Upper lobe of left lung (tissue), 6 donors: Measurements from ENCODE around the gene TMEM238L. TPM values are rescaled to one million over a fixed set of nuclear protein-coding genes. Genes with fewer than 3 reads are reported as not detected.

Experiments used
- ATAC-seq, 2 donors: fragments of 200-7000 bp; cut with Tn5 transposase; one replicate each; pipeline ENCODE4 v1.9.1; 2022; ENCODE audit warnings: mild to moderate bottlenecking in 2 of 2, moderate library complexity in 2 of 2; ENCODE audit not compliant: low FRiP score in 2 of 2
- DNase-seq, 2 donors: peaks; one replicate each; pipeline ENCODE4 v3.0.0-alpha.2; 2019 to 2020
- H3K27ac ChIP-seq, 4 donors: fragments of 200-600 bp; sonication (generic); one replicate each; pipeline ENCODE4 v1.5.1; 2016 to 2019
- H3K27me3 ChIP-seq, 4 donors: fragments of 200-600 bp; sonication (generic); one replicate each; pipeline ENCODE4 v1.5.1; 2017 to 2019
- H3K36me3 ChIP-seq, 4 donors: fragments of 200-600 bp; sonication (generic); one replicate each; pipeline ENCODE4 v1.5.1; 2016 to 2019
- H3K4me1 ChIP-seq, 4 donors: fragments of 200-600 bp; sonication (generic); one replicate each; pipeline ENCODE4 v1.5.1; 2018 to 2019
- H3K4me3 ChIP-seq, 4 donors: fragments of 200-600 bp; sonication (generic); one replicate each; pipeline ENCODE4 v1.5.1; 2017 to 2019; ENCODE audit warnings: mild to moderate bottlenecking in 2 of 4, moderate library complexity in 1 of 4
- H3K9me3 ChIP-seq, 4 donors: fragments of 200-600 bp; sonication (generic); one replicate each; pipeline ENCODE4 v1.5.1; 2018 to 2019
- CTCF ChIP-seq, 6 experiments: fragments of 450-650 bp in 4 of 6; fragments of 200-600 bp in 2 of 6; sonication (generic) in 2 of 6; IDR thresholded peaks; one replicate each; pipeline ENCODE4 v1.5.1; 2016 to 2019; ENCODE audit warnings: antibody characterized with exemption in 6 of 6
- EP300 ChIP-seq, 4 donors: sonication (generic); formaldehyde crosslinking; IDR thresholded peaks; one replicate each; pipeline ENCODE4 v1.5.1; 2017; ENCODE audit warnings: antibody characterized with exemption in 4 of 4, control low read depth in 2 of 4
- POLR2A ChIP-seq, 4 donors: fragments of 450-650 bp; IDR thresholded peaks; one replicate each; pipeline ENCODE4 v1.5.1; 2016 to 2017; ENCODE audit warnings: antibody characterized with exemption in 4 of 4, mild to moderate bottlenecking in 2 of 4
- POLR2AphosphoS5 ChIP-seq, 2 donors: sonication (generic); formaldehyde crosslinking; IDR thresholded peaks; one replicate each; pipeline ENCODE4 v1.5.1; 2017; ENCODE audit warnings: antibody characterized with exemption in 2 of 2
- WGBS, 2 donors: methylation state at CpG; one replicate each; pipeline ENCODE4 v1.1.5; 2017 to 2018; 5-methylcytosine and 5-hydroxymethylcytosine counted together
- total RNA-seq, 6 donors: library from RNA; depleted of rRNA in 4 of 6; stranded (reverse); fragments of >200 nt in 4 of 6; gene quantifications; one replicate each; pipeline versions ENCODE4 v1.1.0 to v1.2.1, GENCODE V29; 2016 to 2021
- donor health status: DM: no; HTN: no; CAD: no; lungs with moderate emphysema.
- donor health status: DM: no; HTN: yes; CAD: no; lungs with severe emphysema.

The TMEM238L gene
- total RNA-seq, 6 donors from 2014 or later = not detected

DNA sequence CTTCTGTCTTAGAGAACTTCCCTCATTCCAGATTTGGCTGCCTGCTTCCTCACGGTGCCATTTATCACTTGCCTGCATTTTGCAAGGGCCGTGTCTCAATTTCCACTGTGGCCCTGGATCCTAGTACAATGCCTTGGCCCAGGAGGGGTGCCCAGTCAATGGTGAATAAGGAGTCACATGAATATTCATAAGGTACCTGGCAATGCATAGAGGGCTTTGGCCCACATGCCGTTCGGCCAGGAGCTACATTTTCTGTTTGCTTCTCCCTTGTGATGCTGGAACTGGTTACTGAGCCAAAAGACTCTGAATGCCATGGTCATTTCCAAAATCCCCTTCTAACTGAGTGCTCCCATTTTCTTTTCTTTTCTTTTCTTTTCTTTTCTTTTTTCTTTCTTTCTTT, 38.8 kb upstream of the TMEM238L start:
- Histone ChIP-seq H3K9me3 (no peaks in the 10 kb centered on the region), H3K27me3 (no peaks in the 10 kb centered on the region), H3K27ac (no peak overlapping the region), H3K4me3 (no peak overlapping the region), H3K4me1 (peaks cover 0 to 9% (median 8%) of the 10 kb centered on the region in 4 donors), H3K36me3 (no peaks in the 10 kb centered on the region)
- ATAC-seq (no peak), DNase-seq (no peak)
- 65 to 78% methylated on average over 4 of the region's 4 CpGs for WGBS, 2 donors
- no peak for TF ChIP-seq POLR2A (IDR thresholded peaks at IDR 0.05)
- no peak for TF ChIP-seq POLR2AphosphoS5 (IDR thresholded peaks at IDR 0.05)
- TF ChIP-seq EP300 (IDR thresholded peaks at IDR 0.05) = no peak
- no peak for TF ChIP-seq CTCF (IDR thresholded peaks at IDR 0.05)

- TF ChIP-seq EP300 (IDR thresholded peaks at IDR 0.05) = no peak
- no peak for TF ChIP-seq POLR2A (IDR thresholded peaks at IDR 0.05)
- TF ChIP-seq POLR2AphosphoS5 (IDR thresholded peaks at IDR 0.05) = no peak
- TF ChIP-seq CTCF (IDR thresholded peaks at IDR 0.05) = no peak
- ATAC-seq (no peak), DNase-seq (no peak)
- Histone ChIP-seq H3K9me3 (no peaks in the 10 kb centered on the region), H3K4me1 (no peaks in the 10 kb centered on the region), H3K27ac (no peak overlapping the region), H3K36me3 (no peaks in the 10 kb centered on the region), H3K4me3 (no peak overlapping the region), H3K27me3 (no peaks in the 10 kb centered on the region)
- WGBS, 2 donors = 81 to 90% methylated on average over 4 to 5 of the region's 5 CpGs
Measured at GRCh38 chr17:10838682-10839081, 34.8 kb upstream of the TMEM238L start.

- 72 to 81% methylated on average over 8 of the region's 8 CpGs for WGBS, 2 donors
Measured at GRCh38 chr17:10837921-10838320, 34.0 kb upstream of the TMEM238L start, which contains the start of gene PIRT. PIRT (minus strand) TSS chr17:10838087; CDS start chr17:10825645, 12,442 bp downstream.

GRCh38 chr17:10836966-10837590, 33.2 kb upstream of the TMEM238L start:
- 70 to 76% methylated on average over 14 to 15 of the region's 15 CpGs for WGBS, 2 donors

More at GRCh38 chr17:10837921-10838320, 34.0 kb upstream of the TMEM238L start, which contains the start of gene PIRT:
- Histone ChIP-seq H3K4me1 (no peaks in the 10 kb centered on the region), H3K4me3 (no peak within 1 kb of the TSS), H3K36me3 (no peaks in the 10 kb centered on the region), H3K27ac (no peak within 1 kb of the TSS), H3K9me3 (no peaks in the 10 kb centered on the region), H3K27me3 (no peaks in the 10 kb centered on the region)
- no peak for TF ChIP-seq EP300 (IDR thresholded peaks at IDR 0.05)
- no peak for TF ChIP-seq CTCF (IDR thresholded peaks at IDR 0.05)
- TF ChIP-seq POLR2AphosphoS5 (IDR thresholded peaks at IDR 0.05) = no peak
- no peak for TF ChIP-seq POLR2A (IDR thresholded peaks at IDR 0.05)
- DNase-seq = no peak
- no peak for ATAC-seq

More at GRCh38 chr17:10836966-10837590, 33.2 kb upstream of the TMEM238L start:
- no peaks in the 10 kb centered on the region for H3K9me3 ChIP-seq
- DNase-seq = no peak
- H3K36me3 ChIP-seq = no peaks in the 10 kb centered on the region
- no peak overlapping the region for H3K27ac ChIP-seq
- ATAC-seq = no peak
- no peaks in the 10 kb centered on the region for H3K4me1 ChIP-seq
- no peak for TF ChIP-seq POLR2A (IDR thresholded peaks at IDR 0.05)
- no peak for TF ChIP-seq EP300 (IDR thresholded peaks at IDR 0.05)
- no peak for TF ChIP-seq POLR2AphosphoS5 (IDR thresholded peaks at IDR 0.05)
- TF ChIP-seq CTCF (IDR thresholded peaks at IDR 0.05) = no peak
- no peaks in the 10 kb centered on the region for H3K27me3 ChIP-seq
- H3K4me3 ChIP-seq = no peak overlapping the region
